ENCODE results near the gene PIGX.

GRCh38 chr3:196739671-196740480 is 27.7 kb downstream of the PIGX start, which contains the start of gene PAK2:
- TF ChIP-seq FOXP2 (optimal IDR thresholded peaks at IDR 0.05; ENCODE audit: control extremely low read depth, extremely low read length, insufficient read depth) (peak; percentile 58), POLR2AphosphoS5 (IDR thresholded peaks at IDR 0.05; ENCODE audit: borderline replicate concordance, low read depth, low read length) (peak; percentile 85), EZH2 (IDR thresholded peaks at IDR 0.05) (no peak)
